Suprapubic skin (tissue), 4 donors: ENCODE data around the gene SIPA1L3. TPM values are rescaled to one million over a fixed set of nuclear protein-coding genes. Genes with fewer than 3 reads are reported as not detected.

Source experiments
- DNase-seq, 2 donors: peaks; one replicate each; pipeline ENCODE4 v3.0.0-alpha.2; 2019; ENCODE audit warnings: low spot score in 2 of 2
- H3K27ac ChIP-seq: fragments of 200-600 bp; sonication (generic); one replicate; pipeline ENCODE4 v1.5.1; 2019
- H3K27me3 ChIP-seq: fragments of 200-600 bp; sonication (generic); one replicate; pipeline ENCODE4 v1.5.1; 2019
- H3K36me3 ChIP-seq: fragments of 200-600 bp; sonication (generic); one replicate; pipeline ENCODE4 v1.5.1; 2019
- H3K4me1 ChIP-seq: fragments of 200-600 bp; sonication (generic); one replicate; pipeline ENCODE4 v1.5.1; 2019
- H3K4me3 ChIP-seq: fragments of 200-600 bp; sonication (generic); one replicate; pipeline ENCODE4 v1.5.1; 2019; ENCODE audit warnings: mild to moderate bottlenecking
- H3K9me3 ChIP-seq: fragments of 200-600 bp; sonication (generic); one replicate; pipeline ENCODE4 v1.5.1; 2019
- EP300 ChIP-seq: sonication (generic); formaldehyde crosslinking; IDR thresholded peaks from one replicate; pipeline ENCODE4 v1.6.1; 2017; ENCODE audit warnings: antibody characterized with exemption
- POLR2A ChIP-seq, 2 donors: fragments of 450-650 bp; IDR thresholded peaks; one replicate each; pipeline ENCODE4 v1.6.1; 2017; ENCODE audit warnings: antibody characterized with exemption in 2 of 2, mild to moderate bottlenecking in 2 of 2, moderate library complexity in 2 of 2
- POLR2AphosphoS5 ChIP-seq, 3 donors: sonication (generic); formaldehyde crosslinking; IDR thresholded peaks; one replicate each; pipeline ENCODE4 v1.6.1; 2017; ENCODE audit warnings: antibody characterized with exemption in 3 of 3
- WGBS: methylation state at CpG from one replicate; pipeline ENCODE4 v1.1.5; 2018; 5-methylcytosine and 5-hydroxymethylcytosine counted together
- total RNA-seq, 4 donors: library from RNA; depleted of rRNA; stranded (reverse); fragments of >200 nt; gene quantifications; one replicate each; pipeline ENCODE4 v1.1.0, GENCODE V29; 2016
- TF ChIP-seq, protein P1 (sequence below), 2 donors: fragments of 200-600 bp in 1 of 2; fragments of 450-650 bp in 1 of 2; sonication (generic) in 1 of 2; IDR thresholded peaks; one replicate each; pipeline ENCODE4 v1.5.1; 2016 to 2019; ENCODE audit warnings: antibody characterized with exemption in 2 of 2, mild to moderate bottlenecking in 1 of 2, moderate library complexity in 1 of 2

Gene SIPA1L3
- total RNA-seq, 4 donors from 2014 or later = 52.6 to 92.1 (median 81.8) TPM

DNA sequence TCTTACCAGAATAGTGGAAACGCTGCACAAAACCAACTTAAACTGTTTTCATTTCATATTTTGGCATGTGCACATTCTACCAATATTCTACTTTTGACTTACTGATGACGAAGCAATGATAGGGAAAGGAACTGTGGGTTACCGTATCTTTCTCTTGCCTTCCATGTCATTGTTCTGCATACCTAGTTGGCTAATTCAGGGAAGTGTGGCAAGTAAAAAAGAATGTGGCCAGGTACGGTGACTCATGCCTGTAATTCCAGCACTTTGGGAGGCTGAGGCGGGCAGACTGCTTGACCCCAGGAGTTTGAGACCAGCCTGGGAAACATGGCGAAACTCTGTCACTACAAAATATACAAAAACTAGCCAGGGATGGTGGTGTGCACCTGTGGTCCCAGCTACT, 108.2 kb downstream of the SIPA1L3 start:
- no peak for DNase-seq
- WGBS = 96% methylated on average over 6 of the region's 6 CpGs
- no peaks in the 10 kb centered on the region for H3K27me3 ChIP-seq
- H3K36me3 ChIP-seq = no peaks in the 10 kb centered on the region
- H3K27ac ChIP-seq = no peak overlapping the region
- H3K9me3 ChIP-seq = no peaks in the 10 kb centered on the region
- H3K4me3 ChIP-seq = no peak overlapping the region
- TF ChIP-seq EP300 (no peak), POLR2A (IDR thresholded peaks at IDR 0.05) (no peak), POLR2AphosphoS5 (IDR thresholded peaks at IDR 0.05) (no peak)
- TF ChIP-seq, protein P1, sequence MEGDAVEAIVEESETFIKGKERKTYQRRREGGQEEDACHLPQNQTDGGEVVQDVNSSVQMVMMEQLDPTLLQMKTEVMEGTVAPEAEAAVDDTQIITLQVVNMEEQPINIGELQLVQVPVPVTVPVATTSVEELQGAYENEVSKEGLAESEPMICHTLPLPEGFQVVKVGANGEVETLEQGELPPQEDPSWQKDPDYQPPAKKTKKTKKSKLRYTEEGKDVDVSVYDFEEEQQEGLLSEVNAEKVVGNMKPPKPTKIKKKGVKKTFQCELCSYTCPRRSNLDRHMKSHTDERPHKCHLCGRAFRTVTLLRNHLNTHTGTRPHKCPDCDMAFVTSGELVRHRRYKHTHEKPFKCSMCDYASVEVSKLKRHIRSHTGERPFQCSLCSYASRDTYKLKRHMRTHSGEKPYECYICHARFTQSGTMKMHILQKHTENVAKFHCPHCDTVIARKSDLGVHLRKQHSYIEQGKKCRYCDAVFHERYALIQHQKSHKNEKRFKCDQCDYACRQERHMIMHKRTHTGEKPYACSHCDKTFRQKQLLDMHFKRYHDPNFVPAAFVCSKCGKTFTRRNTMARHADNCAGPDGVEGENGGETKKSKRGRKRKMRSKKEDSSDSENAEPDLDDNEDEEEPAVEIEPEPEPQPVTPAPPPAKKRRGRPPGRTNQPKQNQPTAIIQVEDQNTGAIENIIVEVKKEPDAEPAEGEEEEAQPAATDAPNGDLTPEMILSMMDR (IDR thresholded peaks at IDR 0.05) = no peak
- H3K4me1 ChIP-seq = no peaks in the 10 kb centered on the region

DNA sequence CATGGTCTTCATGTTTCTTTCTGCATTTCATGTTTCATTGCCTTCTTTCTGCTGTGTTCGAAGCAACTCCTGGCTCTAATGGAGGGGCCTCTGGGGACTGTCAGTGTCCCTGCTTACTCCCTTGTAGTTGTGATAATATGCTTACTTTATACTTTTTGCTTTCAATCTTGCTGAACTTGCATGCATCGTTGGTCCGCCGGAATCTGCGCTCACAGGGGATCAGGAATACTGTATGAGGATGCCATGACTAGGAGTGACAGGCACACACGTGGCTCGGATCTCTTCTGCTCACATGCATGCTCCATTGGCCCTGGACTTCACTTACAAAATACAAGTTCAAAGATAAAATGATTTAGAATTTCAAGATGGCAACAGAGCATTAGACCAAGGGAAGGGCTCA, 108.8 kb downstream of the SIPA1L3 start:
- TF ChIP-seq EP300 (no peak), POLR2A (IDR thresholded peaks at IDR 0.05) (no peak), POLR2AphosphoS5 (IDR thresholded peaks at IDR 0.05) (no peak)
- TF ChIP-seq, protein P1 (IDR thresholded peaks at IDR 0.05) = no peak
- Histone ChIP-seq H3K27ac (no peak overlapping the region), H3K4me3 (no peak overlapping the region), H3K4me1 (no peaks in the 10 kb centered on the region), H3K36me3 (no peaks in the 10 kb centered on the region), H3K27me3 (no peaks in the 10 kb centered on the region), H3K9me3 (no peaks in the 10 kb centered on the region)
- 90% methylated on average over 7 of the region's 7 CpGs for WGBS
- DNase-seq = no peak

DNA sequence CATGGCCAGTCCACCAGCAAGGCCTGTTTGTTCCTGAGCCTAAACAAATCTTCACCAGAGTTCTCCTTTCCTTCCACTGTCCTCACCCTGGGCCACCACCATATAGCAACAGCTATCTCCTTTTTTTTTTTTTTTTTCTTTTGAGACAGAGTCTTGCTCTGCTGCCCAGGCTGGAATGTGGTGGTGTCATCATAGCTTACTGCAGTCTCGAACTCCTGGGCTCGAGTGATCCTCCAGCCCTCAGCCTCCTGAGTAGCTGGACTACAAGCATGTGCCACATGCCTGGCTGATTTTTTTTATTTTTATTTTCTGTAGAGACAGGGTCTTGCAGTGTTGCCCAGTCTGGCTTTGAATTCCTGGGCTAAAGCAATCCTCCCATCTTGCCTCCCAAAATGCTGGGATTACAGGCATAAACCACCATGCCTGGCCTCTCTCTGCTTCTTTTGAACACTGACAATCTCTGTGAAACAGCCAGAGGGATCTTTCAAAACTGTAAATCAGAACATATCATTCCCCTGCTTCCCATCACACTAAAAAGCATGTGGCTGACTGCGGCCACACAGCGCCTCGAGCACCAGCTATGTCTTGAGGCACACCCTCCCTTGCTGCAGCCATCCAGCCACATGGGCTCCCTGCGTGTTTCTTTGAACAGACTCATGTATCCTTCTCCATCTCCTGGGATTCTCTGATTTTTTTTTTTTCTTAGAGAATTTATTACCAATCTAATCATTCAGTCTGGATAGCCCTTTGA, 110.6 kb downstream of the SIPA1L3 start:
- WGBS = 93% methylated on average over 6 of the region's 6 CpGs
- DNase-seq = no peak

DNA sequence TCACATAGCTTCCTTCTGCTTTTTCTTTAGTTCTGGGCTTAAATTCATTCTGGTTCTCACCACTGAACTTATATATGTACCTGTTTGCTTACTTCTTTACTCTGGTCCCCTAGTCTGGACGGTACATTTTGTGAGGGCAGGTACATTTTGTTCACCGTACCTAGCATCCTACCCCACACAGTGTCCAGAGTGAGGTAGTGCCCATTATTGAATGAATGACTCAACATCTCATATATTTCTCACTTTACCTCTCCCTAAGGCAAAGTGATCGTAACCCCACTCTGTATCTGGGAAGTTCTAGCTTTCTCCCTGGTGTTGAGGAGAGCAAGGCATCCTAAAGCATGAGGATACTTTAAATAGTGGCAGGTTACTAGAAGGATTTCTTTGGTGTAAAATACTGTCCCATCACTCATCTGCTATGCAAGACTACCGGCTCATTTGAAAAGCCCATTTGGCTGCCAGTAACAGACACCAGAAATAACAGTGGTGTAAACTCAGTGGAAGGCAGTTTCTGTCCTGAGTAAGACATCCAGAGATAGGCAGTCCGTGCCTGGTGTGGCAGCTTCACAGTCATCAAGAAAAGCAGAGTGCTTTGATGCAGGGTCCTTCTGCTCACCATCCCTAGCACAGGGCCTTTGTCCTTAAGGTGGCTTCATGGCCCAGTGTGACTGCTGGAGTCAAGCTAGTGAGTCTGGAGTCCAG, 111.8 kb downstream of the SIPA1L3 start:
- 89% methylated on average over 5 of the region's 5 CpGs for whole genome bisulfite sequencing

More for the DNA sequence above, 110.6 kb downstream of the SIPA1L3 start:
- Histone ChIP-seq H3K36me3 (no peaks in the 10 kb centered on the region), H3K4me1 (peaks cover under 1% of the 10 kb centered on the region), H3K27me3 (no peaks in the 10 kb centered on the region), H3K27ac (no peak overlapping the region), H3K4me3 (no peak overlapping the region), H3K9me3 (no peaks in the 10 kb centered on the region)
- TF ChIP-seq, protein P1 (IDR thresholded peaks at IDR 0.05) = no peak
- no peak for TF ChIP-seq EP300

DNA sequence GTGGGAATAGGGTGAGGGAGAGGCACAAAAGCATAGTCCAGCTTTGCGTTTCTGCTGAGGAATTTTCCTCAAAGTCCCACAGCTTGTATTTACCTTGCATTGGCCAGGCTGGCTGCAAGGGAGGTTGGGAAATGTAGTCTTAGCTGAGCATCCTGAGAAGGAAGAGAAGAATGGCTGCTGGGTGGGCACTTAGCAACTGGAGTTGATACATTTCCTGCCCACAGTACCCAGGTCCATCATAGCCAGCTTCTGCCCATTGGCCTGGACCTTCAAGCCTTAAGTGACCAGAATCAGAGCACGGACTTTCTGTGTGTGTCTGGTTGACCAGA, 112.4 kb downstream of the SIPA1L3 start:
- WGBS = 94% methylated on average over 2 of the region's 2 CpGs
- H3K27me3 ChIP-seq = no peaks in the 10 kb centered on the region
- H3K36me3 ChIP-seq = no peaks in the 10 kb centered on the region
- no peak overlapping the region for H3K4me3 ChIP-seq
- no peak overlapping the region for H3K27ac ChIP-seq
- H3K9me3 ChIP-seq = no peaks in the 10 kb centered on the region
- H3K4me1 ChIP-seq = peaks cover 9% of the 10 kb centered on the region
- TF ChIP-seq, protein P1 (IDR thresholded peaks at IDR 0.05) = no peak
- no peak for TF ChIP-seq EP300
- TF ChIP-seq POLR2AphosphoS5 (IDR thresholded peaks at IDR 0.05) = no peak
- TF ChIP-seq POLR2A (IDR thresholded peaks at IDR 0.05) = no peak
- DNase-seq = no peak

More for the DNA sequence above, 111.8 kb downstream of the SIPA1L3 start:
- Histone ChIP-seq H3K36me3 (no peaks in the 10 kb centered on the region), H3K4me1 (peaks cover 9% of the 10 kb centered on the region), H3K27ac (no peak overlapping the region), H3K9me3 (no peaks in the 10 kb centered on the region), H3K4me3 (no peak overlapping the region), H3K27me3 (no peaks in the 10 kb centered on the region)
- TF ChIP-seq POLR2A (IDR thresholded peaks at IDR 0.05) = no peak
- no peak for TF ChIP-seq EP300
- TF ChIP-seq, protein P1 (IDR thresholded peaks at IDR 0.05) = no peak
- TF ChIP-seq POLR2AphosphoS5 (IDR thresholded peaks at IDR 0.05) = no peak
- no peak for DNase-seq
